ENCODE results near the gene SPATA18. TPM values are rescaled to one million over a fixed set of nuclear protein-coding genes. Genes with fewer than 3 reads are reported as not detected.

SPATA18 gene
- total RNA-seq, 2 experiments from 2014 or later = not detected

GRCh38 chr4:52058275-52058674 lies 7.2 kb downstream of the SPATA18 start:
- Histone ChIP-seq H3K9me3 (ENCODE audit: control insufficient read depth in 1 of 2, insufficient read depth in 1 of 2, low read length in 2 of 2) (no peaks in the 10 kb centered on the region), H3K27me3 (ENCODE audit: control insufficient read depth in 1 of 2, insufficient read depth in 2 of 2, low read length in 2 of 2) (peaks cover 2 to 14% of the 10 kb centered on the region in 2 experiments), H3K4me3 (ENCODE audit: low read length) (no peak overlapping the region), H3K36me3 (ENCODE audit: insufficient read depth, low read length) (no peaks in the 10 kb centered on the region), H3K4me1 (ENCODE audit: insufficient read depth, low read length) (no peaks in the 10 kb centered on the region), H3K27ac (ENCODE audit: low read depth in 1 of 2, low read length in 2 of 2) (no peak overlapping the region)
- ChIA-PET POLR2A (no interaction called here), CTCF (no interaction called here)
- DNase-seq = no peak
- Mint-ChIP-seq H3K9me3 (no peaks in the 10 kb centered on the region), H3K27ac (no peak overlapping the region), H3K4me1 (ENCODE audit: low read depth) (peaks cover 2% of the 10 kb centered on the region), H3K4me3 (no peak overlapping the region), H3K36me3 (ENCODE audit: low read depth) (no peaks in the 10 kb centered on the region), H3K27me3 (peaks cover 32% of the 10 kb centered on the region)
- intact Hi-C loops (cut with DNase I, micrococcal nuclease) = no loop called here
- TF ChIP-seq CTCF (IDR thresholded peaks at IDR 0.05) = no peak
- ATAC-seq (ENCODE audit: poor library complexity) = no peak

- no peak for TF ChIP-seq CTCF (IDR thresholded peaks at IDR 0.05)
- Mint-ChIP-seq H3K27me3 (peaks cover 21% of the 10 kb centered on the region), H3K9me3 (no peaks in the 10 kb centered on the region), H3K4me3 (no peak overlapping the region), H3K4me1 (ENCODE audit: low read depth) (no peaks in the 10 kb centered on the region), H3K36me3 (ENCODE audit: low read depth) (no peaks in the 10 kb centered on the region), H3K27ac (no peak overlapping the region)
- ATAC-seq (ENCODE audit: poor library complexity) (no peak), DNase-seq (no peak)
- Histone ChIP-seq H3K27me3 (ENCODE audit: control insufficient read depth in 1 of 2, insufficient read depth in 2 of 2, low read length in 2 of 2) (peaks cover 0 to 9% of the 10 kb centered on the region in 2 experiments), H3K4me1 (ENCODE audit: insufficient read depth, low read length) (no peaks in the 10 kb centered on the region), H3K27ac (ENCODE audit: low read depth in 1 of 2, low read length in 2 of 2) (no peak overlapping the region), H3K4me3 (ENCODE audit: low read length) (no peak overlapping the region), H3K9me3 (ENCODE audit: control insufficient read depth in 1 of 2, insufficient read depth in 1 of 2, low read length in 2 of 2) (no peaks in the 10 kb centered on the region), H3K36me3 (ENCODE audit: insufficient read depth, low read length) (no peaks in the 10 kb centered on the region)
- intact Hi-C loops (cut with DNase I, micrococcal nuclease) = no loop called here
- POLR2A ChIA-PET = no interaction called here
- CTCF ChIA-PET = no interaction called here
These were observed 8.3 kb downstream of the SPATA18 start for GRCh38 chr4:52059372-52059771.

- TF ChIP-seq CTCF (IDR thresholded peaks at IDR 0.05) = no peak
- no peak for DNase-seq
- POLR2A ChIA-PET = no interaction called here
- intact Hi-C loops (cut with DNase I, micrococcal nuclease) = loop anchor here (10.0 kb wide), 2 partner anchors 65 to 75 kb away; no protein-coding TSS in a partner anchor
- H3K36me3 ChIP-seq (ENCODE audit: insufficient read depth, low read length) = no peaks in the 10 kb centered on the region
- Mint-ChIP-seq H3K4me3 (no peak overlapping the region), H3K36me3 (ENCODE audit: low read depth) (no peaks in the 10 kb centered on the region), H3K9me3 (no peaks in the 10 kb centered on the region), H3K27me3 (peaks cover 67% of the 10 kb centered on the region), H3K4me1 (ENCODE audit: low read depth) (no peaks in the 10 kb centered on the region), H3K27ac (no peak overlapping the region)
- H3K27ac ChIP-seq (ENCODE audit: low read depth in 1 of 2, low read length in 2 of 2) = no peak overlapping the region
- no peaks in the 10 kb centered on the region for H3K9me3 ChIP-seq (ENCODE audit: control insufficient read depth in 1 of 2, insufficient read depth in 1 of 2, low read length in 2 of 2)
- H3K27me3 ChIP-seq (ENCODE audit: control insufficient read depth in 1 of 2, insufficient read depth in 2 of 2, low read length in 2 of 2) = peaks cover 4 to 36% of the 10 kb centered on the region in 2 experiments
- H3K4me1 ChIP-seq (ENCODE audit: insufficient read depth, low read length) = no peaks in the 10 kb centered on the region
- CTCF ChIA-PET = no interaction called here
- ATAC-seq (ENCODE audit: poor library complexity) = no peak
- H3K4me3 ChIP-seq (ENCODE audit: low read length) = no peak overlapping the region
These were observed 18.5 kb downstream of the SPATA18 start for GRCh38 chr4:52069571-52069970.

Measured in CD4-positive, alpha-beta T cell (primary cell).